Thoracic aorta (tissue), 2 donors: Measurements from ENCODE around the gene MCRIP1. TPM values are rescaled to one million over a fixed set of nuclear protein-coding genes. Genes with fewer than 3 reads are reported as not detected.

Experiments used
- ATAC-seq: fragments of 150-250 bp; one replicate; pipeline ENCODE4 v1.8.0; 2017; ENCODE audit warnings: low read depth; ENCODE audit not compliant: insufficient number of reproducible peaks, low FRiP score
- DNase-seq: peaks from one replicate; pipeline ENCODE4 v3.0.0-alpha.2; 2020; ENCODE audit warnings: low spot score
- H3K27ac ChIP-seq, 2 donors: fragments of 200-600 bp; sonication (generic); 1 replicate in 1 of 2; 2 replicates in 1 of 2; pipeline ENCODE4 v1.5.1; 2016; ENCODE audit warnings: mild to moderate bottlenecking in 2 of 2, moderate library complexity in 2 of 2
- H3K27me3 ChIP-seq: fragments of 200-600 bp; sonication (generic); replicated peaks from 2 replicates; pipeline ENCODE4 v1.6.0; 2016; ENCODE audit warnings: mild to moderate bottlenecking; ENCODE audit not compliant: insufficient read depth
- H3K36me3 ChIP-seq: fragments of 200-600 bp; sonication (generic); one replicate; pipeline ENCODE4 v1.5.1; 2016
- H3K4me1 ChIP-seq, 2 donors: fragments of 200-600 bp; sonication (generic); 1 replicate in 1 of 2; 2 replicates in 1 of 2; pipeline versions ENCODE4 v1.5.1 to v1.6.0; 2016; ENCODE audit warnings: low read depth in 2 of 2, mild to moderate bottlenecking in 1 of 2; ENCODE audit not compliant: control insufficient read depth in 1 of 2
- H3K4me3 ChIP-seq: fragments of 200-600 bp; sonication (generic); 2 replicates; pipeline ENCODE4 v1.5.1; 2016; ENCODE audit warnings: mild to moderate bottlenecking
- H3K9me3 ChIP-seq: fragments of 200-600 bp; sonication (generic); 2 replicates; pipeline ENCODE4 v1.5.1; 2016
- CTCF ChIP-seq: fragments of 200-600 bp; sonication (generic); IDR thresholded peaks from one replicate; pipeline ENCODE4 v1.5.1; 2019; ENCODE audit warnings: antibody characterized with exemption
- total RNA-seq, 2 donors: library from RNA; depleted of rRNA; stranded (reverse); fragments of >200 nt; gene quantifications; one replicate each; pipeline versions ENCODE4 v1.1.0 to v1.2.3, GENCODE V29; 2016

MCRIP1 gene
- total RNA-seq, 2 donors from 2014 or later, result 57.5 to 116 TPM

- DNase-seq (no peak), ATAC-seq (no peak)
- Histone ChIP-seq H3K27me3 (no peaks in the 10 kb centered on the region), H3K4me3 (no peak overlapping the region), H3K4me1 (no peaks in the 10 kb centered on the region), H3K27ac (no peak overlapping the region), H3K36me3 (no peaks in the 10 kb centered on the region), H3K9me3 (no peaks in the 10 kb centered on the region)
- TF ChIP-seq CTCF, result no peak
Measured at GRCh38 chr17:81813861-81814683, 19.0 kb downstream of the MCRIP1 start.

GRCh38 chr17:81813371-81813684 is 19.8 kb downstream of the MCRIP1 start:
- ATAC-seq, result no peak
- no peak for TF ChIP-seq CTCF
- Histone ChIP-seq H3K4me3 (no peak overlapping the region), H3K27me3 (no peaks in the 10 kb centered on the region), H3K27ac (no peak overlapping the region), H3K36me3 (no peaks in the 10 kb centered on the region), H3K9me3 (no peaks in the 10 kb centered on the region), H3K4me1 (no peaks in the 10 kb centered on the region)
- DNase-seq, result no peak

- no peaks in the 10 kb centered on the region for H3K36me3 ChIP-seq
- DNase-seq (no peak), ATAC-seq (no peak)
- H3K27me3 ChIP-seq, result no peaks in the 10 kb centered on the region
- H3K9me3 ChIP-seq, result no peaks in the 10 kb centered on the region
- H3K4me3 ChIP-seq, result no peak overlapping the region
- H3K4me1 ChIP-seq, result no peaks in the 10 kb centered on the region
- no peak overlapping the region for H3K27ac ChIP-seq
- TF ChIP-seq CTCF, result no peak
Measured at GRCh38 chr17:81812571-81813370, 20.3 kb downstream of the MCRIP1 start.

- H3K27ac ChIP-seq, result no peak overlapping the region
- TF ChIP-seq CTCF, result no peak
- no peaks in the 10 kb centered on the region for H3K36me3 ChIP-seq
- no peak overlapping the region for H3K4me3 ChIP-seq
- no peaks in the 10 kb centered on the region for H3K27me3 ChIP-seq
- DNase-seq, result no peak
- no peaks in the 10 kb centered on the region for H3K9me3 ChIP-seq
- no peaks in the 10 kb centered on the region for H3K4me1 ChIP-seq
- no peak for ATAC-seq
Measured at GRCh38 chr17:81811705-81812570, 21.2 kb downstream of the MCRIP1 start.
